Ishikawa (cell line): ENCODE results near the gene P4HA3.

ENCODE experiments used
- CEBPB ChIP-seq: IDR thresholded peaks from 2 replicates; pipeline ENCODE4 v1.6.1; 2012
- CREB1 ChIP-seq: IDR thresholded peaks from 2 replicates; pipeline ENCODE4 v1.6.1; 2012; ENCODE audit warnings: low read depth
- EGR1 ChIP-seq: IDR thresholded peaks from 2 replicates; pipeline ENCODE4 v1.6.1; 2012
- EP300 ChIP-seq: IDR thresholded peaks from 2 replicates; pipeline ENCODE4 v1.6.1; 2012; ENCODE audit warnings: borderline replicate concordance
- FOXM1 ChIP-seq: IDR thresholded peaks from 2 replicates; pipeline ENCODE4 v1.6.1; 2012; ENCODE audit warnings: low read depth, borderline replicate concordance
- NFIC ChIP-seq: IDR thresholded peaks from 2 replicates; pipeline ENCODE4 v1.6.1; 2012
- RAD21 ChIP-seq: IDR thresholded peaks from 2 replicates; pipeline ENCODE4 v1.6.1; 2012; ENCODE audit warnings: low read depth
- TAF1 ChIP-seq: IDR thresholded peaks from 2 replicates; pipeline ENCODE4 v1.6.1; 2012; ENCODE audit warnings: low read depth, mild to moderate bottlenecking
- TCF12 ChIP-seq: IDR thresholded peaks from 2 replicates; pipeline ENCODE4 v1.6.1; 2012; ENCODE audit warnings: low read depth
- TEAD4 ChIP-seq: IDR thresholded peaks from 2 replicates; pipeline ENCODE4 v1.6.1; 2012
- YY1 ChIP-seq: IDR thresholded peaks from 2 replicates; pipeline ENCODE4 v1.6.1; 2012; ENCODE audit warnings: low read depth
- ZBTB7A ChIP-seq: IDR thresholded peaks from 2 replicates; pipeline ENCODE4 v1.6.1; 2012; ENCODE audit warnings: low read depth
- TF ChIP-seq, protein P1 (sequence below): IDR thresholded peaks from 2 replicates; pipeline ENCODE4 v1.6.1; 2012
- TF ChIP-seq, protein P2 (sequence below): IDR thresholded peaks from 2 replicates; pipeline ENCODE4 v1.6.1; 2012
- TF ChIP-seq, protein P3 (sequence below): IDR thresholded peaks from 2 replicates; pipeline ENCODE4 v1.6.1; 2012; ENCODE audit warnings: low read depth, mild to moderate bottlenecking

The P4HA3 gene

GRCh38 chr11:74262725-74263124, 48.7 kb downstream of the P4HA3 start:
- TF ChIP-seq RAD21 = no peak
- no peak for TF ChIP-seq CREB1
- TF ChIP-seq ZBTB7A = no peak
- TF ChIP-seq, protein P1, sequence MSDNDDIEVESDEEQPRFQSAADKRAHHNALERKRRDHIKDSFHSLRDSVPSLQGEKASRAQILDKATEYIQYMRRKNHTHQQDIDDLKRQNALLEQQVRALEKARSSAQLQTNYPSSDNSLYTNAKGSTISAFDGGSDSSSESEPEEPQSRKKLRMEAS = no peak
- no peak for TF ChIP-seq TEAD4
- TF ChIP-seq EGR1 = no peak
- TF ChIP-seq, protein P2, sequence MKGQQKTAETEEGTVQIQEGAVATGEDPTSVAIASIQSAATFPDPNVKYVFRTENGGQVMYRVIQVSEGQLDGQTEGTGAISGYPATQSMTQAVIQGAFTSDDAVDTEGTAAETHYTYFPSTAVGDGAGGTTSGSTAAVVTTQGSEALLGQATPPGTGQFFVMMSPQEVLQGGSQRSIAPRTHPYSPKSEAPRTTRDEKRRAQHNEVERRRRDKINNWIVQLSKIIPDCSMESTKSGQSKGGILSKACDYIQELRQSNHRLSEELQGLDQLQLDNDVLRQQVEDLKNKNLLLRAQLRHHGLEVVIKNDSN = no peak
- no peak for TF ChIP-seq TAF1
- TF ChIP-seq EP300 = no peak
- no peak for TF ChIP-seq FOXM1
- TF ChIP-seq NFIC = no peak
- TF ChIP-seq CEBPB = no peak

GRCh38 chr11:74257959-74258553, 53.4 kb downstream of the P4HA3 start:
- no peak for TF ChIP-seq CREB1
- TF ChIP-seq, protein P1 = no peak
- TF ChIP-seq YY1 = no peak
- TF ChIP-seq EP300 = no peak
- no peak for TF ChIP-seq TAF1
- no peak for TF ChIP-seq ZBTB7A
- no peak for TF ChIP-seq NFIC
- TF ChIP-seq, protein P3, sequence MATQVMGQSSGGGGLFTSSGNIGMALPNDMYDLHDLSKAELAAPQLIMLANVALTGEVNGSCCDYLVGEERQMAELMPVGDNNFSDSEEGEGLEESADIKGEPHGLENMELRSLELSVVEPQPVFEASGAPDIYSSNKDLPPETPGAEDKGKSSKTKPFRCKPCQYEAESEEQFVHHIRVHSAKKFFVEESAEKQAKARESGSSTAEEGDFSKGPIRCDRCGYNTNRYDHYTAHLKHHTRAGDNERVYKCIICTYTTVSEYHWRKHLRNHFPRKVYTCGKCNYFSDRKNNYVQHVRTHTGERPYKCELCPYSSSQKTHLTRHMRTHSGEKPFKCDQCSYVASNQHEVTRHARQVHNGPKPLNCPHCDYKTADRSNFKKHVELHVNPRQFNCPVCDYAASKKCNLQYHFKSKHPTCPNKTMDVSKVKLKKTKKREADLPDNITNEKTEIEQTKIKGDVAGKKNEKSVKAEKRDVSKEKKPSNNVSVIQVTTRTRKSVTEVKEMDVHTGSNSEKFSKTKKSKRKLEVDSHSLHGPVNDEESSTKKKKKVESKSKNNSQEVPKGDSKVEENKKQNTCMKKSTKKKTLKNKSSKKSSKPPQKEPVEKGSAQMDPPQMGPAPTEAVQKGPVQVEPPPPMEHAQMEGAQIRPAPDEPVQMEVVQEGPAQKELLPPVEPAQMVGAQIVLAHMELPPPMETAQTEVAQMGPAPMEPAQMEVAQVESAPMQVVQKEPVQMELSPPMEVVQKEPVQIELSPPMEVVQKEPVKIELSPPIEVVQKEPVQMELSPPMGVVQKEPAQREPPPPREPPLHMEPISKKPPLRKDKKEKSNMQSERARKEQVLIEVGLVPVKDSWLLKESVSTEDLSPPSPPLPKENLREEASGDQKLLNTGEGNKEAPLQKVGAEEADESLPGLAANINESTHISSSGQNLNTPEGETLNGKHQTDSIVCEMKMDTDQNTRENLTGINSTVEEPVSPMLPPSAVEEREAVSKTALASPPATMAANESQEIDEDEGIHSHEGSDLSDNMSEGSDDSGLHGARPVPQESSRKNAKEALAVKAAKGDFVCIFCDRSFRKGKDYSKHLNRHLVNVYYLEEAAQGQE = no peak
- TF ChIP-seq TCF12 = no peak

DNA sequence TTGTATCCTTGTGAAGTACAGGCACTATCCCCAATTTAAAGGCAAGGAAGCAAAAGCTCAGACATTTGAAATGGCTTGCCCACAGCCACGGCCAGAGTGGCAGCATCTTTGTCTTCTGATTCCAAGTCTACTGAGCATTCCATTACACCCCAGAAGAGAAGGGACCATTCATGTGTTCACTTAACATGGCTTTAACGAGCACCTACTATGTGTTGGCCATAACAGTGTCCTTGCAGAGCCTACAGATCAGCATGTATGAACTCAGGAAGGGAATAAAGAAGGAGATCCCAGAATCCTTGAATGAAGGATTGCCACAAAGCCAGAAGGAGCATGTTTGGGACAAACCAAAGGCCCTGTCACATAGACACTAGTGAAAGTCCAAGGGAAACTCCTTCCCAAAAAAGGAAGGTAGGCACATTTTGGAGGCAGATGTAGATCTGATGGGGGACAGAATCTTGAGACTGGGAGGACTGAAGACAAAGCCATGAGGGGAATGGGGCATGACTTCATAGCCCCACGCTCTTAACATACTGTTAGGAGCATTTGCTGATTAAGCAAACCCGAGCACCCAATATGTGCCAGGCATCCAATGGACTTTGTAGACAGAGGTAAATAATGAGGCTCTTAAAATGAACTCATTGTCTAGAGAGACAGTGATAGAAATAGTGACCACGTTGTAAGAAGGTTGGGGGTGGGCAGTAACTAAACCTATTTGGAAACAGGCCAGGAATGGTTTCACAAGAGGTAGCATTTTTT, 54.9 kb downstream of the P4HA3 start:
- TF ChIP-seq RAD21 = no peak
- TF ChIP-seq, protein P2 = no peak
- TF ChIP-seq ZBTB7A = no peak
- TF ChIP-seq FOXM1 = no peak
- no peak for TF ChIP-seq TCF12
- TF ChIP-seq TEAD4 = no peak
- TF ChIP-seq, protein P3 = no peak
- no peak for TF ChIP-seq EGR1
- no peak for TF ChIP-seq NFIC
- no peak for TF ChIP-seq EP300
- no peak for TF ChIP-seq CREB1
- no peak for TF ChIP-seq YY1
- TF ChIP-seq CEBPB = no peak
- no peak for TF ChIP-seq TAF1

GRCh38 chr11:74255741-74256375, 55.6 kb downstream of the P4HA3 start:
- TF ChIP-seq, protein P3 = no peak
- TF ChIP-seq, protein P2 = no peak
- TF ChIP-seq TAF1 = no peak
- TF ChIP-seq TEAD4 = no peak
- peak; percentile 81 for TF ChIP-seq RAD21
- TF ChIP-seq EP300 = no peak
